GM23248 (cell line): ENCODE data around the gene FAM210A.

Source experiments
- EZH2 ChIP-seq: fragments of 200-600 bp; sonication (generic); IDR thresholded peaks from 2 replicates; pipeline ENCODE4 v1.6.1; 2018; ENCODE audit warnings: antibody characterized with exemption, mild to moderate bottlenecking; ENCODE audit not compliant: insufficient read depth, poor library complexity, severe bottlenecking
- EZH2phosphoT487 ChIP-seq: fragments of 200-600 bp; sonication (generic); IDR thresholded peaks from 2 replicates; pipeline ENCODE4 v1.6.1; 2018; ENCODE audit warnings: antibody characterized with exemption, moderate library complexity, mild to moderate bottlenecking, low read depth; ENCODE audit not compliant: insufficient read depth

DNA sequence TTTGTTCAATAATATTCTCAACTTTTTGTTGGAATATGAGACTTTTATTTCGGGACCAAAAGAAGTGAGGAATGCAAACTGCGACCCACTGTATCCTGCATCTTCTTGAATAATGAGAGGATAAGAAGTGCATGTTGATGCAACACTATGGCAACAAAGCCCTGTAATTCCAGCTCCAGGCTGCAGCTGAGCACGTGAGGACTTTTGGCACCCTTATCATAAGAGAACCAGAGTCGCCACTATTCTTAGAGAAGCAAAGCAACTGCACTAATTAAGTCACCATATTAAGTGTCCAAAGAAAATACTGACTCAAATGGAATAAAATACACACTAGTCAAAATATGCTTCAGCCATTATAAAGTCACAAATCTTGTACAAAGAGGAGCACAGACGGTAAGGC is 65.8 kb downstream of the FAM210A start:
- TF ChIP-seq EZH2phosphoT487 (no peak), EZH2 (no peak)
